NOMO-1 (cell line): ENCODE data around the gene SCNN1B.
A peak's percentile ranks its signal among the peaks of the same experiment; 100 is the strongest.
"Not testable (repeated sequence)": the region's sequence is repeated elsewhere in the genome, so short reads cannot be mapped to it uniquely, and the experiment has no call there.

Source experiments
- DNase-seq, 2 experiments: peaks; one replicate each; lab custom pipeline; 2025; ENCODE audit not compliant: unreplicated experiment in 2 of 2; lab: John Stamatoyannopoulos, UW

Gene SCNN1B

GRCh38 chr16:23288209-23288608, 13.9 kb upstream of the SCNN1B start:
- no peak for DNase-seq

DNA sequence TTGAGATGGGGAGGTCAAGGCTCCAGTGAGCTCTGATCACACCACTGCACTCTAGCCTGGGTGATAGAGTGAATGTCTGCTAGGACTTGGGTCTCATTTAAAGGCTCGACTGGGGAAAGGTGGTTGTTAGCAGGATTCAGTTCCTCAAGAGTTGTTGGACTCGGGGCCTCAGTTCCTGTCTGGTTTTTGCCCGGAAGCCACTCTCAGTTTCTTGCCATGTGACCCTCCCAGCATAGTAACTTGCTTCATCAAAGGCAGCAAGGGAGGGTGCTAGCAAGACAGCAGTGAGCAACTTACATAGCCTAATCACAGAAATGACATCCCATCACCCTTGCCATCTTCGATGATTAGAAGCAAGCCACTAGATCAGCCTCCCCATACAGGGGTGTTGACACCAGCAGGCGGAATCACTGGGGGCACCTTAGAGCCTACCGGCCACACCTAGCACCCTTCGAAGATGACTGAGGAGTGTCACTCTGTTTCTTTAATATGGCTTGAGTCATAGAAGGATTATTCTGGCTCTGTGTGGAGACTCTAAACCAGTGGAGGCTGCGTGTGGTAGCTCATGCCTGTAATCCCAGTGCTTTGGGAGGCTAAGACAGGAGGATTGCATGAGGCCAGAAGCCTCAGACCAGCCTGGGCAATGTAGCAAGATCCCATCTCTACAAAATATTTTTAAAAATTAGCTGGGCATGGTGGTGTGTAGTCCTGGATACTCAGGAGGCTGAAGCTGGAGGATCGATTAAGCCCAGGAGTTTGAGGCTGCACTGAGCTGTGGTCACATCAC, 13.2 kb upstream of the SCNN1B start:
- peak in 1 of 2 experiments; percentile 6 for DNase-seq

DNA sequence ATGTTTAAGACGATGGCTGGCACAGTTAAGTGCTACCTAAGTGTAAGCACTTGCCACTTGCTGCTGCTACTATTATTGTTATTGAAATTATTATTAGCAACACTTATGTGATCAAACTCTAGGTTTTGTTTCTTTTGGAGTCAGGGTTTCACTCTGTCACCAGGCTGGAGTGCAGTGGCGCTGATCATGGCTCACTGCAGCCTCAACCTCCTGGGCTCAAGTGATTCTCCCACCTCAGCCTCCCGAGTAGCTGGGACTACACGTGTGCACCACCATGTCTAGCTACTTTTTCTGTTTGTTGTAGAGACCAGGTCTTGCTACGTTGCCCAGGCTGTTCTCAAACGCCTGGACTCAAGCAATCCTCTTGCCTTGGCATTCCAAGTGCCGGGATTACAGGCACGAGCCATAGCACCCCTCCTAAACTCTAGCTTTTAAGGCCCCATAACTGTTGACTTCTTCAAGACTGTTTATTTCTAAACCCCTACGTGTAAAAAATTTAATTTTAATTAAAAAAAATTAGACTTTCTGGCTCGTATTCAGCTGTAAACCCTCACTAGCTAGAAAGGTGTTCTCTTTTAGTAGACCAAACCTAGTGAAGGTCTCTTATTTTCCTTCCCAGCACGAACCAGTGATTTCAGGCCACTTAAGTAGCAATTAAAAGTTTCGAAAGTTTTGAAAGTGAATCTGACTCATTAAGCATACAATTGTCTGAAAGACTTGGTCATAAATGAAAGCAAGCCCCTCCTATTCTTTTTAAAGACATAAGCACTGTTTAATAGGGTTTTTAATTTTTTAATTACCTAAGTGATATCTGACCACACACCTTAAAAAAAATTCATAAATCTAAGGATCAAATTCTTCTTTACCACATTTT, 11.7 kb upstream of the SCNN1B start:
- DNase-seq: peak in 1 of 2 experiments; percentile 69

GRCh38 chr16:23293016-23293415, 9.1 kb upstream of the SCNN1B start:
- no peak for DNase-seq

GRCh38 chr16:23294260-23294659, 7.8 kb upstream of the SCNN1B start:
- DNase-seq: no peak

GRCh38 chr16:23296994-23297393, 5.1 kb upstream of the SCNN1B start:
- no peak for DNase-seq

DNA sequence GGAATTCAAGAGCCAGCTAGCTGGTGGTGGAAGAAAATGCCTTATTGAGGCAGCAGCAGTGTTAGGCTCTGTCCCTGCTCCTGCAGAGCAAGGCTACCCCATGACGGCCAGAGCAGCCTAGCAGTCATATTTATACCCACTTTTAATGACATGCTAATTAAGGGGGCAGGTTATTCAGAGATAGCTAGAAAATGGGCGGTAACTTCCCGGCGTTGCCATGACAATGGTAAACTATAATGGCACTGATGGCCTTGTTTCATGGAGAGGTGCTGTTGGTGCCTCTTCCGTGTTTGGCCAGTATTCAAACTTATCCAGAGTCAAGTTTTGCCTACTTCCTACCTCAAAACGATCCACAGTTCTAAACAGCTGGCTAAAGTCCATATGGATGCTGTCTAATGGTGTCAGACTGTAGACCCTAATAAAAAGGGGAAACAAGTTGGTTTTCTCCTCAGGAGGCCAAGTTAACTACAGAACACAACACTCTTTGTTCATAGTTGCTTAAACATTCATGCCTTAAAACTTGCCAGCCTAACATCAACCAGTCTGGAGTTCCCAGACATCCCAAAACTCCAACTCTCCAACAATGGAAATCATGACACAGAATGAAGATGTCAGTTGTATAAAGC, 3.7 kb upstream of the SCNN1B start:
- DNase-seq: no peak

DNA sequence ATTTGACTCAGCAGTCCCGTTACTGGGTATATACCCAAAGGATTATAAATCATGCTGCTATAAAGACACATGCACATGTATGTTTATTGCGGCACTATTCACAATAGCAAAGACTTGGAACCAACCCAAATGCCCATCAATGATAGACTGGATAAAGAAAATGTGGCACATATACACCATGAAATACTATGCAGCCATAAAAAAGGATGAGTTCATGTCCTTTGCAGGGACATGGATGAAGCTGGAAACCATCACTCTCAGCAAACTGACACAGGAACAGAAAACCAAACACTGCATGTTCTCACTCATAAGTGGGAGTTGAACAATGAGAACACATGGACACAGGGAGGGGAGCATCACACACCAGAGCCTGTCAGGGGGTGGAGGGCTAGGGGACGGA, 2.3 kb upstream of the SCNN1B start:
- not testable (repeated sequence) for DNase-seq

GRCh38 chr16:23301251-23302044, 654 bp upstream of the SCNN1B start:
- DNase-seq: no peak

DNA sequence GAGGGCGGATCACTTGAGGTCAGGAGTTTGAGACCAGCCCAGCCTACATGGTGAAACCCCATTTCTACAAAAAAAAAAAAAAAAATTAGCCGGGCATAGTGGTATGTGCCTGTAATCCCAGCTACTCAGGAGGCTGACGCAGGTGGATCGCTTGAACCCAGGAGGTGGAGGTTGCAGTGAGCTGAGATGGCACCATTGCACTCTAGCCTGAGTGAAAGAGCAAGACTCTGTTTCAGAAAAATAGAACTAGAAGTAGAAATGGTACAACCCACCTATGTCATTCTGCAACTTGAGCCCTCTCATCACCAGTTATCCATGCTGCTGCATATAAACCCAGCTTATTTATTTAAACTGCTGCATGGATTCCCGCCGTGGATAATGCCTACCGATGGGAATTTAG, 1.6 kb downstream of the SCNN1B start:
- no peak for DNase-seq

GRCh38 chr16:23304620-23305019, 2.5 kb downstream of the SCNN1B start:
- DNase-seq: no peak

- DNase-seq: no peak
These were observed 4.3 kb downstream of the SCNN1B start for GRCh38 chr16:23306199-23307100.

DNA sequence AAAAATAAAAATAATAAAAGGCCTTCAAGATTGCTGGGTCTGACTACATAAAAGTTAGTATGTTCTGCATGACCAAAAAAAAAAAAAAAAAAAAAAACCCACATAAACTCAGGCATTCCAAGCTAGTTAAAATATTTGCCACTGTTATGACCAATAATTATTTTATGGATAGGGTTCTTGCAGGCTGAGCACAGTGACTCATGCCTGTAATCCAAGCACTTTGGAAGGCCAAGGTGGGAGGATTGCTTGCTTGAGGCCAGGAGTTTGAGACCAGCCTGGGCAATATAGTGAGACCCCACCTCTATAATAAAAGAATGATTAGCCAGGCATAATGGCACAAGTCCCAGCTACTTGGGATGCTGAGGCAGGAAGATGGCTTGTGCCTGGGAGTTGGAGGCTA, 8.1 kb downstream of the SCNN1B start:
- DNase-seq: no peak

GRCh38 chr16:23310744-23311143, 8.6 kb downstream of the SCNN1B start:
- DNase-seq: no peak

DNA sequence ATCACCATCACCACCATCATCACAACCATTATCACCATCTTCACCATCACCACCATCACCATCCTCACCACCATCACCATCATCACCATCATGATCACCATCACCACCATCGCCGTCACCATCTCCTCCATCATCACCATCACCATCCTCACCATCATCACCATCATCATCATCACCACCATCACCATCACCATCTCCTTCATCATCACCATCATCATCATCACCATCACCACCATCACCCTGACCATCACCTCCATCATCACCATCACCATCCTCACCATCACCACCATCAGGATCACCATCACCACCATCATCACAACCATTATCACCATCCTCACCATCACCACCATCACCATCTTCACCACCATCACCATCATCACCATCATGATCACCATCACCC, 14.1 kb downstream of the SCNN1B start:
- no peak for DNase-seq

- no peak for DNase-seq
These were observed 14.6 kb downstream of the SCNN1B start for GRCh38 chr16:23316634-23317265.

DNA sequence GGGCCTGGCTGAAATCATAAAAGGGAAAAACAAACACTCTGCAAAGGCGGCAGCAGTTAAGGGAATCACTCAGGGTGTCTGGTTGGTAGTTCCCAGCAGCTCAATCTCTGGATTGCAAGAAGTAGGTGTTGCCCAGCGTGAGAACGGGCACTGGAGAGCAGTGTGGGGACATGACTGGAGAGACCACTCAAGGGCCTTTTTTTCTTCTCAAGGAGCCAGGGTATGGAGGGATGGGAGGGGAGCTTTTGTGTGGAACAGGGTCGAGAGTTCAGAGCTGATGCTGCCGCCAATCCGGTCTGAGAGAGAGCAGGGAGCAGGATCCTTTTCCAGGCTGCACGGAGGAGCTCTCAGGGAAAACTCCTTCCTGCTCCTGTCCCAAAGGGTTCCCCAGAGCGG, 15.2 kb downstream of the SCNN1B start:
- no peak for DNase-seq

GRCh38 chr16:23317751-23318150, 15.6 kb downstream of the SCNN1B start:
- DNase-seq: no peak

DNA sequence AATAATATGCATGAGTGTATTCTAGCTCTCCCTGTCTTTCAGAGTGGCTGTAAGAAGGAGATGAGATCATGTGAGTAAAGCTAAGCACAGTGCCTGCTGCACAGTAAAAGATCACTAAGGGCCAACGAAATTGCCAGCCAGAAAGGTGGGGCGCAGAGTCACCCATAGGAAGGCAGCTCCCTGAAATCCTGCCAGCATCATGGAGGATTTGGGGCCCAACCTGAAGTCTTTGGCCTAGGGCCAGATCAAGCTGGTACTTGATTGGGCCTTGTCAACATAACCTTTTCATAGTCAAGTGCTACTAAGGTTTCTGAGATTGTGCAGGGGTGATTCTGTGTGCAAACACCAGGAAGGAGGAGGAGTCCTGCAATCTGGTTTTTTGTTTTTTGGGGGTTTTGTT, 16.5 kb downstream of the SCNN1B start:
- no peak for DNase-seq
